AG10803 (cell line): ENCODE data around the gene EIF5B.
"Not testable (repeated sequence)": the region's sequence is repeated elsewhere in the genome, so short reads cannot be mapped to it uniquely, and the experiment has no call there.

ENCODE experiments used
- DNase-seq: peaks from one replicate; pipeline ENCODE4 v3.0.0; 2010; ENCODE audit warnings: low read depth
- H3K4me3 ChIP-seq: 2 replicates; pipeline ENCODE4 v1.5.1; 2011; ENCODE audit warnings: mild to moderate bottlenecking, low read length, control low read depth
- TF ChIP-seq, protein P1 (sequence below): conservative IDR thresholded peaks from 2 replicates; pipeline ENCODE4 v1.5.1; 2011; ENCODE audit warnings: mild to moderate bottlenecking, low read length, control low read depth, inconsistent platforms

EIF5B gene

DNA sequence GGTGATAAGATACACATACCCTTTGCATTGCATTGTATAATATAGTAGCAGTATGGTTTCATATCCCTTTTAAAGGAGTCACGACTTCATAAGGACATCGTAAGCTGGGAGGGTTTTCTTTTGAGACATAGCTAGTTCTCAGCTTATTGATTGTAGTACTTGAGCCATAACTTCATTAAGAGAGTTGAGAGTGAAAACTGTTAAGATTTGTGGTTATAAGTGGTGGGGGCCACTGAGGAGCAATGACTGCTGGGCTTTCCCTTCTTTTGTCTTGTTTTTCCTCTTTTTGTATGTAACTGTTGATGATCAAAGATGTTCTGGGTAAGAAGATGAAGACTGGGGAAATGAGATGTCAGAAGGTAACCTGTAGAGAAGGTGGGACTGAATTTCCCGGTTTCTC lies 11.0 kb downstream of the EIF5B start:
- no peak overlapping the region for H3K4me3 ChIP-seq
- TF ChIP-seq, protein P1, sequence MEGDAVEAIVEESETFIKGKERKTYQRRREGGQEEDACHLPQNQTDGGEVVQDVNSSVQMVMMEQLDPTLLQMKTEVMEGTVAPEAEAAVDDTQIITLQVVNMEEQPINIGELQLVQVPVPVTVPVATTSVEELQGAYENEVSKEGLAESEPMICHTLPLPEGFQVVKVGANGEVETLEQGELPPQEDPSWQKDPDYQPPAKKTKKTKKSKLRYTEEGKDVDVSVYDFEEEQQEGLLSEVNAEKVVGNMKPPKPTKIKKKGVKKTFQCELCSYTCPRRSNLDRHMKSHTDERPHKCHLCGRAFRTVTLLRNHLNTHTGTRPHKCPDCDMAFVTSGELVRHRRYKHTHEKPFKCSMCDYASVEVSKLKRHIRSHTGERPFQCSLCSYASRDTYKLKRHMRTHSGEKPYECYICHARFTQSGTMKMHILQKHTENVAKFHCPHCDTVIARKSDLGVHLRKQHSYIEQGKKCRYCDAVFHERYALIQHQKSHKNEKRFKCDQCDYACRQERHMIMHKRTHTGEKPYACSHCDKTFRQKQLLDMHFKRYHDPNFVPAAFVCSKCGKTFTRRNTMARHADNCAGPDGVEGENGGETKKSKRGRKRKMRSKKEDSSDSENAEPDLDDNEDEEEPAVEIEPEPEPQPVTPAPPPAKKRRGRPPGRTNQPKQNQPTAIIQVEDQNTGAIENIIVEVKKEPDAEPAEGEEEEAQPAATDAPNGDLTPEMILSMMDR, result no peak
- no peak for DNase-seq

DNA sequence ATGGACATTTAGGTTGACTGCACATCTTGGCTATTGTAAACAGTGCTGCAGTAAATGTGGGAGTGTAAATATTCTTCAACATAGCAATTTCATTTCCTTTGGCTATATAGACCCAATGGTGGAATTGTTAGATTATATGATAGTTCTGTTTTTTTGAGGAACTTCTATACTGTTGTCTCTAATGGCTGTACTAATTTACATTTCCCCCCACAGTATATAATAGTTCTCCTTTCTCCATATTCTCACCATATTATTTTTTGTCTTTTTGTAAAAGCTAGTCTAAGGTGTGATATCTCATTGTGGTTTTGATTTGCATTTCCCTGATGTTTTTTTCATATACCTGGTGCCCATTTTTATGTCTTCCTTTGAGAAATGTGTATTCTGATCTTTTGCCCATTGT lies 13.0 kb downstream of the EIF5B start:
- TF ChIP-seq, protein P1, result no peak
- no peak for DNase-seq
- no peak overlapping the region for H3K4me3 ChIP-seq

DNA sequence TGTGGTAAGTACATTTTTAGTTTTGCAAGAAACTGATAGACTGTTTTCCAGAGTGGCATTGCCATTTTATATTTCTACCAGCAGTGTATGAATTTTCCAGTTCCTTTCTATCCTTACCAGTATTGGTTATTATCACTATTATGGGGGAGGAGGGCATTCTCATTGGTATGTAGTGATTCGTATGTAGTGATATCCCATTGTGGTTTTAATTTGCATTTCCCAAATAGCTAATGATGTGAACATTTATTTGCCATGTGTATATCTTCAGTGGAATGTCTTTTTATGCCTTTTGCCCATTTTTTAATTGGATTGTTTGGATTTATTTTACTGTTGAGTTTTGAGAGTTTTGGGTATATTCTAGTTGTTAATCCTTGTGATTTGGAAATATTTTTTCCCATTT lies 16.9 kb downstream of the EIF5B start:
- H3K4me3 ChIP-seq, result no peak overlapping the region
- TF ChIP-seq, protein P1, result no peak
- DNase-seq, result peak; percentile 73

DNA sequence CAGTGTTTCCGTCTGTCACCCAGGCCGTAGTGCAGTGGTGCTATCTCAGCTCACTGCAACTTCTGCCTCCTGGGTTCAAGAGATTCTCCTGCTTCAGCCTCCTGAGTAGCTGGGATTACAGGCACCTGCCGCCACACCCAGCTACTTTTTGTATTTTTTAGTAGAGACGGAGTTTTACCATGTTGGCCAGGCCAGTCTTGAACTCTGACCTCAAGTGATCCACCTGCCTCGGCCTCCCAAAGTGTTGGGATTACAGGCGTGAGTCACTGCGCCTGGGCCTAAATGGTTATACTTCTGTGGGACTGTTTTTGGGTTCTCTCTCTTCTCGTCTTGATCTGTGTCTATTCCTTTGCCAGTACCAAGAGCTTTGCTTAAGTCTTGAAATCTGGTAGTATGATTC lies 17.6 kb downstream of the EIF5B start:
- not testable (repeated sequence) for H3K4me3 ChIP-seq, DNase-seq

DNA sequence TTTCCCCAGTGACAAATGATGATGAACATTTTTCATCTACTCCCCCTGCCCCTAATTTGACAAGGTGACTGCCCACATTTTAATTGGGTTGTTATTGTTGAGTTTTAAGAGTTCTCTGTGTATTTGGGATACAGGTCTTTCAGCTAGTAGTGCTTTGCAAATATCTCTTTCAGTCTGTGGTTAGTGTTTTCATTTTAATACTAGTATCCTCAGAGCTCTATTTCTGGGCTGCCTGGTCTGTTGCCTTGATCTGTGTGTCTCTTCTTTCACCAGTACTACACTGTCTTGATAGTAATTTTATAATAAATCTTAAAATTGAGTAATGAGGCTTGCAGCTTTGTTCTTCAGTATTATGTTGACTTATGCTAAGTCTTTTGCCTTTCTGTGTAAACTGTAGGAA lies 19.7 kb downstream of the EIF5B start:
- no peak for DNase-seq
- no peak overlapping the region for H3K4me3 ChIP-seq
- TF ChIP-seq, protein P1, result no peak

DNA sequence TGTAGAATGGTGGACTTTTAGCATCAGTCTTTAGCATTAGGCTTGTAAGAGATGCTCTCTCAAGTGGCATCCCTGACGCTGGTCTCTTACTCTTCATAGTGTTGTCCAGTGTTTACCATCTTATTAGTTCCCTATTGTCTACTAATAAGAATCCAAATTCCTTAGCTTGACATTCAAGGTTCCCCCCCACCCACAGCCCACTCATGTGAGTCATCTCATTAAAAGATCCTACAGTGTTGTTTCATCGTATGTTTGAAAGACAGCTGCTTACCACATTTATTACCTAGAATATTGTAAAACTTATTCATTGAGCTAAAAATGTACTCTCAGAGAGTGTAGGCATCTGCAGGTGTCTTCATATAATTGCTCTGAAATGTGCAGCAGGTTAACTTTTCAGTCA lies 28.5 kb downstream of the EIF5B start:
- TF ChIP-seq, protein P1, result no peak
- no peak for DNase-seq
- no peak overlapping the region for H3K4me3 ChIP-seq

DNA sequence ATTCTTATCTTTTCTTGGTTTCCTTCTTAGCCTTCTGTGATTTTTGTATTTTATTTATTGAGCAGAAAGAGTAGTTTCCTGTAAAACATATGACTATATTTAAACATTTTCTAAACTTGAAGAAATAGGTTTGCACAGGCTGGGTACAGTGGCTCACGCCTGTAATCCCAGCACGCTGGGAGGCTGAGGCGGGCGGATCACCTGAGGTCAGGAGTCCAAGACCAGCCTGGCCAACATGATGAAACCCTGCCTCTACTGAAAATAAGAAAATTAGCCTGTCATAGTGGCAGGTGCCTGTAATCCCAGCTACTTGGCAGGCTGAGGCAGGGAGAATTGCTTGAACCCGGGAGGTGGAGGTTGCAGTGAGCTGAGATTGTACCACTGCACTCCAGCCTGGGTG lies 31.7 kb downstream of the EIF5B start:
- not testable (repeated sequence) for H3K4me3 ChIP-seq, DNase-seq

DNA sequence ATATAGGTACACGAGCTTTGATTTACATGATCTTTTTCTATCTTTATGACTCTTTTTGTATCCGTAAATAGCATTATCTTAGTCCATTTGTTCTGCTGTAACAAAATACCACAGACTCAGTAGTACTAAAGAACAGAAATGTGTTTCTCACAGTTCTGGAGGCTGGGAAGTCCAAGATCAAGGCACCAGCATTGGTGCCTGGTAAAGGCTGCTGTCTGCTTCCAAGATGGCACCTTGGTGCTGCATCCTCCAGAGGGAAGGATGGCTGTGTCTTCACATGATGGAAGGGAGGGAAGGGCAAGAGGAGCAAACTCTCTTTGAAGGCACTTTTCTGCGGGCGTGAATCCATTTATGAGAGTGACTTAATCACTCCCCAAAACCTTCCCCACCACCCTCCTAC lies 36.0 kb downstream of the EIF5B start:
- H3K4me3 ChIP-seq, result no peak overlapping the region
- TF ChIP-seq, protein P1, result no peak
- no peak for DNase-seq

DNA sequence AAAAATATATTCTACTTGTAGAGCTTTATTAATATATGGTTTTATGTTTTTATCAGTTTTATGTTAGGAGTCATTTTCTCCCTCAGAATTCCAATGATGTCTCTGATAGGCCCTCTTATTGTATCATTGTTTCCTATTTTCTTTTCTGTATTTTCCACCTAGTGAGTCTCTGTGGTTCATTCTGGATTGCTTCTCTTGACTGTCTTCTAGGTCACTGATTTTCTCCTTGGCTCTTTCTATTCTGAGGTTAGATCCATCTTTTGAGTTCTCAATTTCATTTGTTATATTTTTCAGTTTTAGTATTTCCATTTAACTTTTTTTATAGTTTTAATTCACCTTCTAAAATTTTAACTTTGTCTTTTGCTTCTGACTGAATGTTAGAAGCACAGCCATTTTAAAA lies 37.6 kb downstream of the EIF5B start:
- no peak for DNase-seq
- TF ChIP-seq, protein P1, result no peak
- no peak overlapping the region for H3K4me3 ChIP-seq
